HAP-1 (cell line): Measurements from ENCODE around the gene NFXL1.

Experiments
- DNase-seq, 2 experiments: peaks; one replicate each; pipeline ENCODE4 v3.0.0-alpha.2; 2016 to 2020; ENCODE audit warnings: low spot score in 2 of 2
- H3K27me3 ChIP-seq: fragments of 250-450 bp; sonication (Bioruptor Pico); 2 replicates; pipeline ENCODE4 v1.5.1; 2020; ENCODE audit warnings: low read depth, mild to moderate bottlenecking, moderate library complexity
- H3K36me3 ChIP-seq: fragments of 250-450 bp; sonication (Bioruptor Pico); replicated peaks from 2 replicates; pipeline ENCODE4 v1.5.1; 2020; ENCODE audit warnings: mild to moderate bottlenecking
- H3K4me1 ChIP-seq: fragments of 250-450 bp; sonication (Bioruptor Pico); 2 replicates; pipeline ENCODE4 v1.5.1; 2020; ENCODE audit warnings: mild to moderate bottlenecking
- H3K4me3 ChIP-seq: fragments of 250-450 bp; sonication (Bioruptor Pico); 2 replicates; pipeline ENCODE4 v1.5.1; 2020; ENCODE audit warnings: mild to moderate bottlenecking, moderate library complexity
- H3K9me3 ChIP-seq: fragments of 250-450 bp; sonication (Bioruptor Pico); 2 replicates; pipeline ENCODE4 v1.5.1; 2020; ENCODE audit warnings: mild to moderate bottlenecking, moderate library complexity
- in situ Hi-C: fragments of 300-500 bp; cut with MboI; formaldehyde crosslinking; loops from 3 replicates; pipeline ENCODE4 v1.14.3; 2020; ENCODE audit warnings: low sequenced_read_pairs, inconsistent platforms, mixed read lengths

NFXL1 gene

DNA sequence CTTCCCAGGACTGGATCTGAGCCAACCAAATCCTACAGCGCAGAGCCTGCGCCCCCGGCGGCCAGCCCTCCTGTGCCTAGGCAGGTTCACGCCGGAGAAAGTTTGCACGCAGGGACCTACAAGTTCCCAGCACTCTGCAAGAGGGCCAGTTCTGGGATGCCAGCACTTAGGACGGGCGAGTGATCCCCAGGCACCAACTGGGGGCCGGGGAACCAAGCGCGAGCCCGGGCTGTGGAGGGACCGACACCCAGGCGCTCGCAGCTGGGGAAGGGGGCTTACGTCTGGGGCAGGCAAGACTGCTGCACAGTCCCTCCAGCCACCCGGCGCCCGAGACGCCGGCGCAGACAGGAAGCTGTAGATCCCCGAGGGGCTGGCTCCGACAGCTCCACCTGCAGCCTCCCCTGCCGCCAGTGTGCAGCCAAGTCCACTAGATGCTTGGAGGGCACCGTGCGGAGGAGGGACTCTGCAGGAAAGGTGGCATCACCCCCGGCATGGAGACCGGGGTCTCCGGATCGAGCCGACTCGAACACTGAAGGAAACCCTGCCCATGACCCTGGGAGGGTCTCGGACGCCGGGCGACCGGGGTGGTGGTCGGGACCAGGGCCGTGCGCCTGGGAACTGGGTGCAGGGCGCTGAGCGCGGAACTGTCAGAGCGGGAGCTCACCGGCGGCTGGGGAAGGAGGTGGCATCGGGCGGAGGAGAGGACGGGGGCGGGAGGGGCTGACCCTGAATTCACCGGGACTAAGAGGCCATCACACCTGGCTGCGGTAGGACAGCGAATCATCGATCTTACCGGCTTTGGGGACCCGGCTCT lies 77.1 kb downstream of the NFXL1 start:
- Histone ChIP-seq H3K27me3 (no peaks in the 10 kb centered on the region), H3K4me1 (peaks cover 7% of the 10 kb centered on the region), H3K4me3 (peak overlapping the region; percentile 49), H3K36me3 (no peaks in the 10 kb centered on the region), H3K9me3 (no peaks in the 10 kb centered on the region; the same call in 1 of the 2 replicates)
- in situ Hi-C loops: loop anchor here (5.0 kb wide), 1 partner anchor 150 kb away; no protein-coding TSS in a partner anchor
- DNase-seq: peak; percentile 27 to 70

DNA sequence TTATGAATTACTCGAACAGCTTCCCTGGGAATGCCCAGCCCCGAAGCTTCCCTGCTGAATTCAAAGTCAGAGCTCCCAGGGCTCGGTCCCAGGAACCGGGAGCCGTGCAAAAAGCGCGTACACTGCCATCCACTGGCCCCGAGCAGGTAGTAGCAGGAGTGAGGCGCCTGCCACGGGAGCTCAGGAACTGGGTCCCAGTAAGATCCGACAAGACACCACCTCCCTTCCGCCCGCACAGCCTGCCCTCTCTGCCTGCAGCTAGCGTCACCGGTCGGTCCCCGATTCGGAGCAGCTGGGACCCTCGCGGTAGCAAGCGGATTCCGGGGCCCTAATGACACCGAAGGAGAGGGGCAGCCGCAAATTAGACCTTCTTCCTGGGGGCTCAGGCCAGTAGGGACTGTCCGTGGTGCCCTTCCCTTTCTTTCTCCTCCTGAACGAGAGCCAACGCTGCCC lies 77.7 kb downstream of the NFXL1 start:
- peak overlapping the region; percentile 49 for H3K4me3 ChIP-seq

DNA sequence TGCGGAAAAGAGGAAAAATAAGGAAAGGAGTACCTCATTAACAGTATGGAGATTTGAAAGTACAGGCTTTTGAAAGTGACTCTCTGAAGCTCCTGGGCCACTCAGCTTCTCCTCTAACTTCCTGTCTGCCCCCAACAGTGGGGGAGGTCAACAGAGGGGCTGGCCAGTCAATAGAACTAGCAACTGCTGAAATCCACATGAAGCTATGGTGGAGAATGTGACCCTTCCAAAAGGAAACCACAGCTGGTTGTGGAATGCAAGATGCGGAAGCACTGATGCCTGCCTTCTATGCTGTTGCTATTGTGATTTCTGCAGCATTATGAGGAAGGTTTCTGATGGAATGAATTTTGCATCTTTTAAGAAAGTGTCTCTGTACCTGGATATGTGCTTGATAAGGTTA lies 78.9 kb downstream of the NFXL1 start:
- no peaks in the 10 kb centered on the region; the same call in 1 of the 2 replicates for H3K9me3 ChIP-seq
- peaks cover 7% of the 10 kb centered on the region for H3K4me1 ChIP-seq
- DNase-seq: no peak
- no peak overlapping the region for H3K4me3 ChIP-seq
- H3K36me3 ChIP-seq: no peaks in the 10 kb centered on the region
- in situ Hi-C loops: loop anchor here (5.0 kb wide), 1 partner anchor 148 kb away; no protein-coding TSS in a partner anchor
- no peaks in the 10 kb centered on the region for H3K27me3 ChIP-seq

More for the DNA sequence above, 77.7 kb downstream of the NFXL1 start:
- Histone ChIP-seq H3K27me3 (no peaks in the 10 kb centered on the region), H3K4me1 (peaks cover 7% of the 10 kb centered on the region), H3K36me3 (no peaks in the 10 kb centered on the region), H3K9me3 (no peaks in the 10 kb centered on the region; the same call in 1 of the 2 replicates)
- in situ Hi-C loops: loop anchor here (5.0 kb wide), 1 partner anchor 149 kb away; no protein-coding TSS in a partner anchor
- peak; percentile 90 to 92 for DNase-seq

DNA sequence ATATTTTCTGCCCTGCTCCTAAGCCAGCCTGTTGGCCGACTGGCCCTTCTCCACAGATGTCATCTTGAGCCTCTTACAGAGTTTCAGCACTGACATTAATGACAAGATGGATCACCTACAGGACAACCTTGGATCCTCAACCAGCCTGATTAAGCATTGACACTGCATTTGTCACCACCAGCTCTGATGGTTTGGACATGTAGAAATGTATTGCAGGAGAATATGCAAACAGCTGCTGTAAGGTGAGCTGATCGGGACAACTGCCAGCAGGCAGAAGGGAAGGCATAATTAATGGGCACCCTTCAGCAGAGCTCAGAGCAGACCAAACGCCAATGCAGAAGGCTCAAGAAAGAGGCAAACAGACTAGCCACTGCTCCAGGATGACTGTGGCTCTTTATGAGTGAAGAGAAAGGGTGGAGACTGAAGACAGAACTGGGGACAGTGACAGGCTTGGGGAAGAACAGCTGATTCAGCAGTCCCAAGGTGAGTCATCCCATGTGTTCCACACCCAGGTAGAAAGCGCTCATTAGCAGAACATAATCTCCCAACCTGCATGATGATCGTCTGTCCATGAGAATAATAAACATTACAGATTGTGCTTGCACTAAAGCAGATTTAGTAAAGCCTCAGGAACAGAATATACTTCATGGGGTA lies 83.2 kb downstream of the NFXL1 start:
- peaks cover 3% of the 10 kb centered on the region for H3K4me1 ChIP-seq
- no peak for DNase-seq
- in situ Hi-C loops: no loop called here

DNA sequence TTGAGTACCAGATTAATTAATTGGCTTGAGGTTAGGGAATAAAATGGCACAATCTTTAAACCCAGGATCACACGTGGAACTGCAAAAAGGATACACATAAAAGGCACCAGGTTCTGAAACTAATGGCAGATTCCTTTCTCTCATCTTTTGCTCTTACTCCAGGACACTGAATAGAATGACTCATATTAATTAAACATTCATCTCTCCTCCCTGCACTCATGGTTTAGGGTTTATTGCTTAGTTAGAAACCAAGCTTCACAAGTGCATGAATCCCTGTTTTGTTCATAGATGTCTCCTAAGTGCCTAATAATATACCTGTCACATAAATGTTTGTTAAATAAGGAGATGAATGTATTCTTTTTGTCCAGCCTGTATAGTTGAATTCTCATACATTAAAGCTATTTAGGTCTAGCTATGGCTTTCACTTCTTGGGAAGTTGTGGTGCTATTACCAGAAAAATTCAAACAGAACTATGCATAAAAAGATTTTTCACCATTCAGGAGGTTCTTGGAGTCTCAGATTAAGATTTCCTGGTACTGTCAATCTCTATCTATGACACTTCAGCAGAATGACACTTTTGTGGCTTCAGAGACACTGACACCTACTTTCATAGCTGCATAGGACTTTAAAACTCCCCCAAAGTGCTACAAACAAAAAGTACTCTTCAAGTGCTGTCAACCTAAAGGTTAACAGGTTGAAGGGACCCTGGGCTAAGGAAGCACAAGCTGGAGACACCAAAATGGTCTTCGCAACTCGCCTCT lies 83.9 kb downstream of the NFXL1 start:
- H3K9me3 ChIP-seq: no peaks in the 10 kb centered on the region; the same call in 1 of the 2 replicates
- no peak for DNase-seq
- no peaks in the 10 kb centered on the region for H3K27me3 ChIP-seq
- H3K4me3 ChIP-seq: no peak overlapping the region
- H3K36me3 ChIP-seq: no peaks in the 10 kb centered on the region
- in situ Hi-C loops: no loop called here
- H3K4me1 ChIP-seq: no peaks in the 10 kb centered on the region

More for the DNA sequence above, 83.2 kb downstream of the NFXL1 start:
- Histone ChIP-seq H3K36me3 (no peaks in the 10 kb centered on the region), H3K27me3 (no peaks in the 10 kb centered on the region), H3K4me3 (no peak overlapping the region), H3K9me3 (no peaks in the 10 kb centered on the region; the same call in 1 of the 2 replicates)

DNA sequence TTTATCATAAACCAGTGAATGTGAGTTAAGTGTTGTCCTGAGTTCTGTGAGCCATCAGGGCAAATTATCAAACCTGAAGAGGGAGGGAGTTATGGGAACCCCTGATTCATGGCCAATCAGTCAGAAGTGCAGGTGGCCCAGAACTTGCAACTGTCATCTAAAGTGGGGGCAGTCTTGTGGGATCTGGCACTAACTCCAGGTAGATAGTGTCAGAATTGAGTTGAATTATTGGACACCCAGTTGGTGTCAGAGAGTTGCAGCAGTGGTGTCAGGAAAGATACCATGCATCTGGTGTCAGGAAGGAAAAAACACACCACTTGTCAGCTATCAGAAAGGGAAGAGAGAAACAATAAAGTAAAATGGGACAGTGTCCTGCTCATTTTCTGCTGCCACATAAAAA lies 84.9 kb downstream of the NFXL1 start:
- H3K9me3 ChIP-seq: no peaks in the 10 kb centered on the region; the same call in 1 of the 2 replicates
- no peaks in the 10 kb centered on the region for H3K27me3 ChIP-seq
- DNase-seq: no peak
- no peaks in the 10 kb centered on the region for H3K4me1 ChIP-seq
- no peaks in the 10 kb centered on the region for H3K36me3 ChIP-seq
- no peak overlapping the region for H3K4me3 ChIP-seq
- in situ Hi-C loops: no loop called here

DNA sequence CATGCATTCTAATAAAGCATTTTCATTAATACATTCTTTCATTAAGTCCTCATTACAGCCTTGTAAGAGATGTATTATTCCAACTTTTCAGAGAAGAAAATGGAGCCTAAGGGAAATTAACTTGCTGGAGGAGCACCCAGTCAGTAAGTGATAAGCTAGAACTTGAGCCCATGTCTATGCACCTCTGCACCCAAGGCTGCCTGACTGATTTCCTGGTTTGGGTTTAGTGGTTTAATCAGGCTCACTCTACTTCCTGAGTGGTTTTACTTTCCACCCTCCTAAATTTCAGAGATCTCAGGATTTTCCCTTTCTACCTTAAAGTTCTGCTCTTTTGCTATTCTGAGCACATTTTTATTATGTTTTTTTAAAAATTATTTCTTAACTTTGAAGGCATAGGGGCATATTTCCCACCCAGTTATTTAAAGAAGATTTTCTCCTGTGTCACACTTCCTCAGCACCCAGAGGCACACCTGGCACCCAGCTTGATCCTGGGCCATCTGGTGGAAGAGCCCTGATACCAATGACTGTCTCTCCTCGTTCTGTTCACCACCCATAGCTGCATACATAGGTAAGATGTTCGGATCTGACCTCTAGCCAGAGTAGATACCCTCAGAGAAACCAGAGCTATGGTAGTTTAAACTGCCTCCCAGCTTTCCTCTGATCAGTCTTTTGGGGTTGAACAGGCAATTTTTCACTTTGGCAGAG lies 86.9 kb downstream of the NFXL1 start:
- no peak for DNase-seq
- in situ Hi-C loops: no loop called here

DNA sequence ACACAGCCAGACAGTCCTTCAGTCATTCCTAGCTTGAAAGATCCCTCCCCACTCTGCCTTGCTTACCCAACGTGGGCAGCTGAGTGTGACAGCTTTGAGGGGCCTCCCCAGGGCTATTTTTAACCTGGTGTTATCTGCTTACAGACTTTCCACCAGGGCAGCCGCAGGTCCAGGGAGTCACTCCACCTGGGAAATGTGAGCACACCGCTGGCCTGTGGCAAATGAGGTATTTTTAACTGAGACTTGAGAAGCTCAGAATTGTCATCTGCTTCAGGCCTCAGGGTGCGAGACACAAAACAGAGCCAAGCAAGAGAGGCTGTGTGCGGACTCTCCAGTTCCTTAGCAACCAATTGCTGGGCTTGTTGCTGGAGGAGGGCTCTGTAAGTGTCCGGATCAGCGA lies 89.5 kb downstream of the NFXL1 start:
- DNase-seq: no peak
- no peaks in the 10 kb centered on the region for H3K9me3 ChIP-seq
- H3K27me3 ChIP-seq: no peaks in the 10 kb centered on the region
- no peaks in the 10 kb centered on the region for H3K4me1 ChIP-seq
- no peak overlapping the region for H3K4me3 ChIP-seq
- H3K36me3 ChIP-seq: no peaks in the 10 kb centered on the region
- in situ Hi-C loops: no loop called here

More for the DNA sequence above, 86.9 kb downstream of the NFXL1 start:
- Histone ChIP-seq H3K4me1 (no peaks in the 10 kb centered on the region), H3K4me3 (no peak overlapping the region), H3K36me3 (no peaks in the 10 kb centered on the region), H3K9me3 (no peaks in the 10 kb centered on the region), H3K27me3 (no peaks in the 10 kb centered on the region)

DNA sequence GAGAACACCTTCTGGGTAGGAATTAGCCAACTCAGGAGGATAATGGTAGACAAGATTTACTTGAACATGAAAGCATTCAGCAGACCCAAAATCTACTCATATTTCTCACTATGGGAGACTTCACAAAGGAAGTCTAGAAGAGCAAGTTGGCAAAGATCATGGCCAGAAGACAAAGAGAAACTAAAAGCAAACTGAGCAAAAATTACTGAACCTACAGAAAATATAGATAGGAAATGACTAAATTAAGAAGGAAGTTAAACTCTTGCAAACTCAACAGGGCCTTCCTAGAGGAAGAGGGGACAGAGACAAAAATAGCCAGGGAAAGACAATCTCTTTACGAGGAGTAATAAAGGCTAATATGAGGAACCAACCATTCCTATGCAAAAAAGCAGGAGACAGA lies 95.2 kb downstream of the NFXL1 start:
- no peaks in the 10 kb centered on the region for H3K9me3 ChIP-seq
- H3K4me1 ChIP-seq: peaks cover 6% of the 10 kb centered on the region
- DNase-seq: no peak
- no peak overlapping the region for H3K4me3 ChIP-seq
- peaks cover 27% of the 10 kb centered on the region for H3K27me3 ChIP-seq
- in situ Hi-C loops: no loop called here
- no peaks in the 10 kb centered on the region for H3K36me3 ChIP-seq

DNA sequence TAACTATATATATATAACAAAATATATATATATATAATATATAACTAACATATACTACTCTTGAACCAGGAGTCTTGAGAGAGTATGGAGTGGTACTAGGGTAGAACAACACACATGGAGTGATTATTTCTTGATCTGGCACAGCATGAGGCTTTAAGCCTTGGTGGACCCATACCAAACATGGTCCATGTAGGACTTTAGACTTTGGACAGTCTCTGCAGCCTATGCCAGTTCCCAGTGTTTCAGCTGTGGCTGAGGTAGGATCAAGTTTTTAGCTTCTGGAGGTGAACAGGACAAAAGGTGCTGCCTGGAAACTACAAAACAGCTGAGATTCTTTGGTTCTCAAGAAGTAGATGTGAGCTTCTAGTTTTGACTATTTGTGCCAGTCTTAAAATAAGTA lies 97.1 kb downstream of the NFXL1 start:
- in situ Hi-C loops: no loop called here
- no peak for DNase-seq
- Histone ChIP-seq H3K27me3 (peaks cover 37% of the 10 kb centered on the region), H3K9me3 (no peaks in the 10 kb centered on the region), H3K36me3 (no peaks in the 10 kb centered on the region), H3K4me1 (peaks cover 6% of the 10 kb centered on the region), H3K4me3 (no peak overlapping the region)

DNA sequence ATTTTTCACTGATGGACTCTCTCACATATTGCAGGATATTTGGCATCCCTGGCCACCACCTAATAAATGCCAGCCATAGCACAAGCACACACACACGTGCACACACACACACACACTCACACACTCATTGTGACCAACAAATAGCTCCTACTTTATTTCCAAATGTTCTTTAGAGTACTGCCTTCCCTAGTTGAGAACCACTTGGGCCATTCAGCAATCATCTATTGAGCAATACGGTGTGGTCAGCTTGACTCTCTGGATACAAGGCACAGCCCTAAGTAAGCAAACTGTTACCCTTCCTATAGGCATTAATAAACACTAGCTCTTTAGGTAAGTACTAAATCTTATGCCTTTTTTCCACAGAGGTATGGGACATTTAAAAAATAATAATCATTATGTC lies 97.6 kb downstream of the NFXL1 start:
- Histone ChIP-seq H3K9me3 (no peaks in the 10 kb centered on the region), H3K4me3 (no peak overlapping the region), H3K36me3 (no peaks in the 10 kb centered on the region), H3K27me3 (peaks cover 37% of the 10 kb centered on the region), H3K4me1 (peaks cover 6% of the 10 kb centered on the region)
- no peak for DNase-seq
- in situ Hi-C loops: no loop called here

DNA sequence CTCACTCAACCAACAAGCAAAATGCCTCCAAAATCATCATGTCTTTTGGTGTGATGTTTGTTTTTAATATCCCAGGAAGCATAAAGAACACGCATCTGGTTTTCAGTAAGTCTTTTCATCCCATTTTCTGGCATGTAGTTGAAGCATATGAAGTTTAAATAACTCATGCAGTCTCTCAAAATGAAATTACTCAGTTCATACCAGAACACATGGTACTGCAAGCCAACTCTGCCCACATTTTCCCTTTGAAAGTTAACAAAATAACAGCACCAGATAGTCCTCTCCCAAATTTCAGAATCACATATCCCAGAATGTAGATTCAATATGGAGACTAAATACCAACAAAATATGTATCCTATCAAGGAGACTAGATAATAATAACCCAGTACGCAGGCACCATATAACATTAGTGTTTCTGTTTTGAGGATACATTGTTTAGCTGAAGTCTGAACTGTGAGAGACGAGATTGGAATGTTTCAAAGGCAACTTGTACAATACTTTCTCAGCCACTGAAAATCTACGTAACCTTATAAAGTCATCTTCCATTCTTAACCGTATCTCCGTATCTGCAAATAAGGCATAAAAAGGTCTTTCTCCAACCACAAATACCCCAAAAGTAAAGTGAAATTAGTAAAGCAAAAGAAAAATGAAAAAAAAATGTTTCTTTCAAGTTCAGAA lies 99.6 kb downstream of the NFXL1 start:
- Histone ChIP-seq H3K4me1 (peaks cover 6% of the 10 kb centered on the region), H3K4me3 (no peak overlapping the region), H3K27me3 (peaks cover 42% of the 10 kb centered on the region), H3K9me3 (no peaks in the 10 kb centered on the region), H3K36me3 (no peaks in the 10 kb centered on the region)
- in situ Hi-C loops: no loop called here
- no peak for DNase-seq
